ENCODE results near the gene OSBP2.

OSBP2 gene

GRCh38 chr22:30948930-30949342, 254.3 kb downstream of the OSBP2 start:
- DNase-seq, result no peak

GRCh38 chr22:30949934-30950660, 255.4 kb downstream of the OSBP2 start:
- DNase-seq, result no peak

GRCh38 chr22:30953206-30953605, 258.5 kb downstream of the OSBP2 start:
- no peak for DNase-seq

GRCh38 chr22:30955153-30955552, 260.5 kb downstream of the OSBP2 start:
- DNase-seq, result no peak

Data from CD4-positive, alpha-beta T cell treated with Interleukin-17A for 1 hour (primary cell).